GM19043 (cell line): Measurements from ENCODE around the gene LHX3.
"Not testable (repeated sequence)": the region's sequence is repeated elsewhere in the genome, so short reads cannot be mapped to it uniquely, and the experiment has no call there.

Experiments
- ATAC-seq: cut with Tn5 transposase; IDR thresholded peaks from one replicate; pipeline ENCODE4 v1.9.1; 2021; ENCODE audit warnings: low read depth; ENCODE audit not compliant: unreplicated experiment

Gene LHX3

GRCh38 chr9:136157477-136158265 is 47.3 kb downstream of the LHX3 start:
- ATAC-seq = no peak

- no peak for ATAC-seq
These were observed 48.5 kb downstream of the LHX3 start for GRCh38 chr9:136156209-136157120.

- ATAC-seq = no peak
These were observed 49.4 kb downstream of the LHX3 start for GRCh38 chr9:136155576-136155975.

- no peak for ATAC-seq
These were observed 50.0 kb downstream of the LHX3 start for GRCh38 chr9:136154943-136155342.

GRCh38 chr9:136153381-136154065 is 51.4 kb downstream of the LHX3 start:
- no peak for ATAC-seq

GRCh38 chr9:136152931-136153330 is 52.0 kb downstream of the LHX3 start:
- ATAC-seq = no peak

GRCh38 chr9:136152543-136152866 is 52.4 kb downstream of the LHX3 start:
- ATAC-seq = no peak

GRCh38 chr9:136151848-136152542 is 52.9 kb downstream of the LHX3 start:
- ATAC-seq = no peak

- no peak for ATAC-seq
These were observed 53.6 kb downstream of the LHX3 start for GRCh38 chr9:136151214-136151804.

GRCh38 chr9:136150664-136151213 is 54.2 kb downstream of the LHX3 start:
- ATAC-seq = not testable (repeated sequence)

GRCh38 chr9:136149853-136150252 is 55.1 kb downstream of the LHX3 start:
- ATAC-seq = no peak

GRCh38 chr9:136149337-136149736 is 55.6 kb downstream of the LHX3 start:
- no peak for ATAC-seq

GRCh38 chr9:136148766-136149165 is 56.2 kb downstream of the LHX3 start:
- no peak for ATAC-seq

GRCh38 chr9:136147890-136148714 is 56.8 kb downstream of the LHX3 start:
- ATAC-seq = no peak

- ATAC-seq = no peak
These were observed 57.7 kb downstream of the LHX3 start for GRCh38 chr9:136147038-136147889.
